ENCODE measurements around the gene WDFY2. TPM values are rescaled to one million over a fixed set of nuclear protein-coding genes. Genes with fewer than 3 reads are reported as not detected.

The WDFY2 gene
- total RNA-seq, 5 donors from 2014 or later (not counting 1 experiment from before 2014, with no cell fraction given): 18.2 to 28.3 (median 20.0) TPM

DNA sequence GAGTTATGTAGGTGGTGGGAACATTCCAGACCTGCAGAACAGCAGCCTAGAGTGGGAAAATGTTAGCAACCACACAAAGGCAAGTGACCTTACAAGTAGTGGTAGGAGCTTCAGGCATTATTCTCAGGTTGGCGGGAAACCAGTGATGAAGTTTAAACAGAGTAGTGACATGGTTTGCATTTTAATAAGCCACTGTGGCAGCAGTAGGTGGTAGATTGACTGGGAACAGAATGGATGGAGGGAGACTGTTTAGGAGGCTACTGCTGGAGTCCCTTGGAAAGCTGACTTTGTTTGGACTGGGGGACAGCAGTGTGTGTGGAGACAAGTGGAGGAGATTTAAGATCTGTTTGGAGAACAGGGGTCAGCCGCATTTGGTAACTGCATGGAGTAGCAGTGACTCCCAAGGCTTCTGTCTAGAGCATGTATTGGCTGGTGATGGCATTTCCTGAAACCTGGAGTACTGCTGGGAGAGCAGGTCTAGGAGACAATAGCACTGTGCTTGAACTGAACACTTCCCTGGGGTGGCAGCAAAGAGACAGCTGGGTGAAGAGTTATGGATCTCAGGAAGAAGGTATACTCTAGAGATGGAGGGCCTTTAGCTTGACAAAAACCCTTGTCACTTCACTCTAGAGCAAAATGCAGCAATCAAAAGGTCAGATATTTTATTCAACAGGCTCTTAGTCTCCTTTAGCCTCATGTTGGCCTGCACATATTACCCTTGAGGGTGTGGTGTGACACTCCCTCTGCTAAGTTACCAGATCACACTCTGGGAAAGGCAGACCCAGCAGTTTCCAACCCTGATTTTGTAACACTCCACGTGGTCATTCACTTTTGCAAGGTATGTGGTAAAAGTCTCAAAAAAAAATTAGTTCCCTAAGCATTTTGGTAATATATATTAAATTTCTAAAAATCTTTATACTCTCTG lies 149.4 kb downstream of the WDFY2 start:
- Histone ChIP-seq H3K4me3 (ENCODE audit: control insufficient read depth in 1 of 2, extremely low read depth in 1 of 2, low read length in 1 of 2) (no peak overlapping the region), H3K4me1 (ENCODE audit: control insufficient read depth in 1 of 2, extremely low read depth in 1 of 2, insufficient read depth in 2 of 2, low read length in 2 of 2) (peaks cover 0 to 15% of the 10 kb centered on the region in 2 experiments), H3K27ac (ENCODE audit: low read length) (no peak overlapping the region), H3K9me3 (no peaks in the 10 kb centered on the region), H3K27me3 (replicated peaks in 1 of 2; ENCODE audit: control insufficient read depth in 2 of 2, extremely low read depth in 1 of 2, insufficient read depth in 2 of 2, low read length in 1 of 2) (no peaks in the 10 kb centered on the region), H3K36me3 (ENCODE audit: control insufficient read depth in 2 of 2, extremely low read depth in 1 of 2, insufficient read depth in 1 of 2, low read length in 1 of 2) (peaks cover 0 to 20% of the 10 kb centered on the region in 2 donors)
- Mint-ChIP-seq H3K27ac (no peak overlapping the region), H3K9me3 (no peaks in the 10 kb centered on the region), H3K4me1 (peaks cover 0 to 12% (median 7%) of the 10 kb centered on the region in 3 donors), H3K4me3 (no peak overlapping the region), H3K36me3 (peaks cover 42% of the 10 kb centered on the region), H3K27me3 (no peaks in the 10 kb centered on the region)
- POLR2A ChIA-PET: no interaction called here
- 100% methylated on average over 2 of the region's 3 CpGs for WGBS (ENCODE audit: insufficient coverage)
- ATAC-seq (replicated peaks in 1 of 4): no peak
- DNase-seq: no peak
- CTCF ChIA-PET: no interaction called here

DNA sequence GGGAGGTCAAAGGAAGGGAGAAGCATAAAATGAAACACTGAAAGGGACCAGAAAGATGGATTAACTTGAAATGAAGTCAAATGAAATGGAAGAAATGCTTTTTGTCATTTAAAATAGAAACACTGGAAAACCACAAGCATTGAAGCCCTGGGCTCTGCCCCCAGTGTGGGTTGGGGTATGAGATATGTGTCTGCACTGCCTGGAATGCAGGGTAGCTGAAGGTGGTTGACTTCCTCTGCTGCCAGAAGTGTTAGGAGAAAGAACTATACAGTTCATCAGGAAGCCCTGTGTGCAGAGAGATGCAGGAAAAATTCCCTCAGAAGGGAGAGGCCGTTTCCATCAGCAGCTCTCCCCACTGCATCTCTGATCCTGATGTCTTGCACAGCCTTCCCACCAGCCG lies 150.5 kb downstream of the WDFY2 start:
- H3K36me3 ChIP-seq (ENCODE audit: control insufficient read depth in 2 of 2, extremely low read depth in 1 of 2, insufficient read depth in 1 of 2, low read length in 1 of 2): peaks cover 0 to 28% of the 10 kb centered on the region in 2 donors

DNA sequence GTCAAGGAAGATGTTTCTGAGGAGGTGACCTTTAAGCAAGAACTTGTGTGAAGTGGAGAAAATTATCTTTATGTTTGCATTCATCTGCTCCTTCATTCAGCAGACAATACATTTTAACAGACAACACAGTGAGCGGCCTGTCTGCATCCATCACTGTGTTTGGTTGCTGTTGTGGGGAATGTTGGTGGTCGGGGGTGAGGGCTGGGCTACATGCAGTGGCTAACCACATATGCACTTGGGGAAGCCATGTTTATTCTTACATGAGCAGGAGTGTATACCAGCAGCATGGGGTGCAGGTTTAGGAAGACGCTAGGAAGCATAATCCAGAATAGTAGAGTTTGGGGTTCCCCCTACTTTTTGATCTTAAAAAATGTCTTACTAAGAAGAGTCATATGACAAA lies 153.3 kb downstream of the WDFY2 start:
- Mint-ChIP-seq H3K4me3 (no peak overlapping the region), H3K27ac (peak overlapping the region in 1 of 2 donors; percentile 58), H3K4me1 (peaks cover 0 to 8% (median 4%) of the 10 kb centered on the region in 3 donors), H3K36me3 (peaks cover 64% of the 10 kb centered on the region), H3K27me3 (no peaks in the 10 kb centered on the region), H3K9me3 (no peaks in the 10 kb centered on the region)
- no peak for ATAC-seq (replicated peaks in 1 of 4)
- DNase-seq: peak in 1 of 35 experiments; percentile 6
- Histone ChIP-seq H3K9me3 (no peaks in the 10 kb centered on the region), H3K27ac (ENCODE audit: low read length) (no peak overlapping the region), H3K36me3 (ENCODE audit: control insufficient read depth in 2 of 2, extremely low read depth in 1 of 2, insufficient read depth in 1 of 2, low read length in 1 of 2) (peaks cover 0 to 29% of the 10 kb centered on the region in 2 donors), H3K27me3 (replicated peaks in 1 of 2; ENCODE audit: control insufficient read depth in 2 of 2, extremely low read depth in 1 of 2, insufficient read depth in 2 of 2, low read length in 1 of 2) (no peaks in the 10 kb centered on the region), H3K4me1 (ENCODE audit: control insufficient read depth in 1 of 2, extremely low read depth in 1 of 2, insufficient read depth in 2 of 2, low read length in 2 of 2) (peaks cover 0 to 6% of the 10 kb centered on the region in 2 experiments), H3K4me3 (ENCODE audit: control insufficient read depth in 1 of 2, extremely low read depth in 1 of 2, low read length in 1 of 2) (no peak overlapping the region)
- CTCF ChIA-PET: interaction anchor here in 1 of 2 donors (0.6 kb wide), 1 partner anchor 9 kb away, joined by 3 read pairs; no protein-coding TSS in a partner anchor
- POLR2A ChIA-PET: interaction anchor here (0.6 kb wide), 2 partner anchors 8 to 1958 kb away, joined by 3 to 11 read pairs; no protein-coding TSS in a partner anchor
- WGBS (ENCODE audit: insufficient coverage): 25% methylated on average over 1 of the region's 3 CpGs

More for the DNA sequence above, 150.5 kb downstream of the WDFY2 start:
- ATAC-seq (replicated peaks in 1 of 4): no peak
- Histone ChIP-seq H3K27me3 (replicated peaks in 1 of 2; ENCODE audit: control insufficient read depth in 2 of 2, extremely low read depth in 1 of 2, insufficient read depth in 2 of 2, low read length in 1 of 2) (no peaks in the 10 kb centered on the region), H3K4me3 (ENCODE audit: control insufficient read depth in 1 of 2, extremely low read depth in 1 of 2, low read length in 1 of 2) (no peak overlapping the region), H3K27ac (ENCODE audit: low read length) (no peak overlapping the region), H3K9me3 (no peaks in the 10 kb centered on the region), H3K4me1 (ENCODE audit: control insufficient read depth in 1 of 2, extremely low read depth in 1 of 2, insufficient read depth in 2 of 2, low read length in 2 of 2) (peaks cover 0 to 15% of the 10 kb centered on the region in 2 experiments)
- H3K9me3 Mint-ChIP-seq: no peaks in the 10 kb centered on the region
- no peaks in the 10 kb centered on the region for H3K27me3 Mint-ChIP-seq
- H3K4me3 Mint-ChIP-seq: no peak overlapping the region
- WGBS (ENCODE audit: insufficient coverage): 80% methylated on average over 2 of the region's 2 CpGs
- H3K4me1 Mint-ChIP-seq: peaks cover 0 to 12% (median 7%) of the 10 kb centered on the region in 3 donors
- H3K27ac Mint-ChIP-seq: no peak overlapping the region
- peaks cover 53% of the 10 kb centered on the region for H3K36me3 Mint-ChIP-seq
- no peak for DNase-seq
- ChIA-PET CTCF (no interaction called here), POLR2A (no interaction called here)

DNA sequence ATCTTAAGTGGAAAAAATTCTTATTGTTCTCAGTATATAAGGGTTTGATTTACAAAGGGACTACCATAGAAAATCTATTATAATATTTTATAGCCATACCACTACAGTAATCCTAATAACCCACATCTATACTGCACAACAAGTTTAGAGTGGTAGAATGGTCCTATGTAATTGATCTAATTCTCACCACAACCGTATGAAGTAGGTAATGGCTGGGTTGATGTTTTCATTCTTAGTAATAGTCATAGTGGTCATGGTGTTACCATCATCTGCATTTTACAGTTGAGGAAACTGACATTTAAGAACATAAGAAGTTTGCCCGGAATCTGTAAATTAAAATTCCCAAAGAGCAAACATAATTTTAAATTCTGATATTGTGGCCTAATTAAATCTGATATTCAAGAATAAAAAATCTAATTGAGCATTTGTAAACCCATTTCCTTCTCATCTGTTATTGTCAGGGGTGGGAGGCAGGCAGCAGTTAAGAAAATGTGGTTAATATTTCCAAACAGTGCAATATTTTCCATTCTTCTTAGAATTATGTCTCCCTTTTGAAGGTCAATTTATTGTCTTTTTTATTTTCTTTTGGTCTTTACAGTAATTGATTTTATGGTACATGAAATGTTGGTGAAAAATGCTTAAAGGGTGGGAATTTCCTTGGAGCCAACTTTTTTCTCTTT lies 154.1 kb downstream of the WDFY2 start:
- no peak overlapping the region for H3K4me3 ChIP-seq (ENCODE audit: control insufficient read depth in 1 of 2, extremely low read depth in 1 of 2, low read length in 1 of 2)
- DNase-seq: no peak
- no peaks in the 10 kb centered on the region for H3K27me3 ChIP-seq (replicated peaks in 1 of 2; ENCODE audit: control insufficient read depth in 2 of 2, extremely low read depth in 1 of 2, insufficient read depth in 2 of 2, low read length in 1 of 2)
- WGBS (ENCODE audit: insufficient coverage): no CpG with 5 or more reads among the region's 2 CpGs
- Mint-ChIP-seq H3K4me1 (peaks cover 0 to 8% (median 4%) of the 10 kb centered on the region in 3 donors), H3K4me3 (no peak overlapping the region), H3K27me3 (no peaks in the 10 kb centered on the region), H3K36me3 (peaks cover 67% of the 10 kb centered on the region), H3K9me3 (no peaks in the 10 kb centered on the region), H3K27ac (no peak overlapping the region)
- H3K9me3 ChIP-seq: no peaks in the 10 kb centered on the region
- peaks cover 0 to 6% of the 10 kb centered on the region in 2 experiments for H3K4me1 ChIP-seq (ENCODE audit: control insufficient read depth in 1 of 2, extremely low read depth in 1 of 2, insufficient read depth in 2 of 2, low read length in 2 of 2)
- H3K27ac ChIP-seq (ENCODE audit: low read length): no peak overlapping the region
- POLR2A ChIA-PET: no interaction called here
- peaks cover 0 to 29% of the 10 kb centered on the region in 2 donors for H3K36me3 ChIP-seq (ENCODE audit: control insufficient read depth in 2 of 2, extremely low read depth in 1 of 2, insufficient read depth in 1 of 2, low read length in 1 of 2)
- no peak for ATAC-seq (replicated peaks in 1 of 4)
- CTCF ChIA-PET: interaction anchor here in 1 of 2 donors (0.6 kb wide), 1 partner anchor 9 kb away, joined by 4 read pairs; no protein-coding TSS in a partner anchor

DNA sequence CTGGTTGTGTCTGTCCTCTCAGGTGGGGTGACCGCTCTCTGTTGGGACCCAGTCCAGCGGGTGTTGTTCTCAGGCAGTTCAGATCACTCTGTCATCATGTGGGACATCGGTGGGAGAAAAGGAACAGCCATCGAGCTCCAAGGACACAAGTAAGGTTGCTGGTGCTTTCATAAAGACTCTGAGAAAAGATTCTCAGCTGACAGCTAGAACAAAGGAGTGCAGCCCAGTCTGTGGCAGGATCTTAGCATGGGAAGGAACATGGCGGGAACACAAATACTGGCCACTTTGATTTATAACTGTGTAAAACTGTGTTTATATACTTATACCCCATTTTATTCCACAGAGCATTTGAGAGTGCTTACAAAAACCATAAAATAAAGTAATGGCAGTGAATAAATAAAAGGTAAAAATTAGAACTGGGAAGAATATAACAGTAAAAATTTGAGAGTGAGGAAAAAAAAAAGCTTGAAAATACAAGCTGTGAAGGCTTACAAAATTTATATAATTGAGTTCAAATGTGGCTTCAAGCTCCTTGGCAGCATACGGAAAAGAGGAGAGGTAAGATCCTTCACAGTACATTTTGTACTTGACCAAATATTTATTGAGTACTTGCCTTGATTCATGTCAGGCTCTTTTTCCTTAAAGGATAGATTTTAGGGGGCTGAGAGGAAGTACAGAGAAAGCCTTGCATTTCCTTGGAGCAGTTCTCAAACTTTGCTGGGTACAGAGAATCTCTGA lies 154.9 kb downstream of the WDFY2 start:
- ChIA-PET CTCF (no interaction called here), POLR2A (no interaction called here)
- Mint-ChIP-seq H3K36me3 (peaks cover 70% of the 10 kb centered on the region), H3K4me3 (no peak overlapping the region), H3K27ac (no peak overlapping the region), H3K27me3 (no peaks in the 10 kb centered on the region), H3K9me3 (no peaks in the 10 kb centered on the region), H3K4me1 (peaks cover 0 to 8% (median 4%) of the 10 kb centered on the region in 3 donors)
- DNase-seq (no peak), ATAC-seq (replicated peaks in 1 of 4) (no peak)
- WGBS (ENCODE audit: insufficient coverage): no CpG with 5 or more reads among the region's 6 CpGs
- Histone ChIP-seq H3K36me3 (ENCODE audit: control insufficient read depth in 2 of 2, extremely low read depth in 1 of 2, insufficient read depth in 1 of 2, low read length in 1 of 2) (peaks cover 0 to 29% of the 10 kb centered on the region in 2 donors), H3K9me3 (no peaks in the 10 kb centered on the region), H3K27ac (ENCODE audit: low read length) (no peak overlapping the region), H3K27me3 (replicated peaks in 1 of 2; ENCODE audit: control insufficient read depth in 2 of 2, extremely low read depth in 1 of 2, insufficient read depth in 2 of 2, low read length in 1 of 2) (no peaks in the 10 kb centered on the region), H3K4me3 (ENCODE audit: control insufficient read depth in 1 of 2, extremely low read depth in 1 of 2, low read length in 1 of 2) (no peak overlapping the region), H3K4me1 (ENCODE audit: control insufficient read depth in 1 of 2, extremely low read depth in 1 of 2, insufficient read depth in 2 of 2, low read length in 2 of 2) (peaks cover 0 to 6% of the 10 kb centered on the region in 2 experiments)

DNA sequence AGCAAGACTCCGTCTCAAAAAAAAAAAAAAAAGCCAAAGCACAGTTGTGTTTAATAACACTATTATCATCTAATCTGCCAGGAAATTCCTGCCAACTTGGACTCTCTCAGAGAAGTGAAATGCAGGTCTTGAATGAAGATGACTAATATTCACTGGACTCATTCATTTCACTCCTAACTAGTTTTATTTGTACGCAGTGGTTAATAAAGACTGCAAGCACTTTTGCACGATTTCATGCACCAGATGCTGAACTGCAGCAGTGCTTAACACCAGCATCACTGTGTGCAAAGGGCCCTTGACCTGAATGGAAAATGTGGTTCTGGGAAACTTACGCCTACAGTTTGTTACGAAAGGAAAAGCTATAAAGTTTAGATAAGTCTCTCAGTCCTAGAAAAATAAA lies 156.4 kb downstream of the WDFY2 start:
- Histone ChIP-seq H3K27me3 (replicated peaks in 1 of 2; ENCODE audit: control insufficient read depth in 2 of 2, extremely low read depth in 1 of 2, insufficient read depth in 2 of 2, low read length in 1 of 2) (no peaks in the 10 kb centered on the region), H3K9me3 (no peaks in the 10 kb centered on the region), H3K36me3 (ENCODE audit: control insufficient read depth in 2 of 2, extremely low read depth in 1 of 2, insufficient read depth in 1 of 2, low read length in 1 of 2) (peaks cover 0 to 29% of the 10 kb centered on the region in 2 donors), H3K4me3 (ENCODE audit: control insufficient read depth in 1 of 2, extremely low read depth in 1 of 2, low read length in 1 of 2) (no peak overlapping the region), H3K4me1 (ENCODE audit: control insufficient read depth in 1 of 2, extremely low read depth in 1 of 2, insufficient read depth in 2 of 2, low read length in 2 of 2) (peaks cover 0 to 6% of the 10 kb centered on the region in 2 experiments), H3K27ac (ENCODE audit: low read length) (no peak overlapping the region)
- no peak for DNase-seq
- H3K27ac Mint-ChIP-seq: no peak overlapping the region
- no peaks in the 10 kb centered on the region for H3K9me3 Mint-ChIP-seq
- ATAC-seq (replicated peaks in 1 of 4): no peak
- H3K36me3 Mint-ChIP-seq: peaks cover 72% of the 10 kb centered on the region
- ChIA-PET POLR2A (no interaction called here), CTCF (interaction anchor here in 1 of 2 donors (0.7 kb wide), 1 partner anchor 44 kb away, joined by 3 read pairs; no protein-coding TSS in a partner anchor)
- peaks cover 0 to 8% (median 4%) of the 10 kb centered on the region in 3 donors for H3K4me1 Mint-ChIP-seq
- H3K27me3 Mint-ChIP-seq: no peaks in the 10 kb centered on the region
- no peak overlapping the region for H3K4me3 Mint-ChIP-seq
- WGBS (ENCODE audit: insufficient coverage): 40% methylated on average over 1 of the region's 5 CpGs

All from T-cell (primary cell).